ENCODE measurements around the gene TECPR1.

- no peak for TF ChIP-seq EZH2 (IDR thresholded peaks at IDR 0.05; ENCODE audit: low read length, missing control alignments)
- no peak for TF ChIP-seq CTCF (conservative IDR thresholded peaks at IDR 0.05 in 1 of 2, IDR thresholded peaks at IDR 0.05 in 1 of 2; ENCODE audit: low read depth in 1 of 2, low read length in 2 of 2)
These were observed 58.4 kb downstream of the TECPR1 start for GRCh38 chr7:98193474-98194180.
